OCI-LY3 (cell line): ENCODE data around the gene CERS6.

Experiments used
- EZH2phosphoT487 ChIP-seq: fragments of 200-600 bp; shearing (Covaris generic); IDR thresholded peaks from 2 replicates; pipeline ENCODE4 v1.6.1; 2018; ENCODE audit warnings: antibody characterized with exemption, mixed run types, low read depth
- TF ChIP-seq, protein P1 (sequence below): fragments of 200-600, 300-600 bp; sonication (generic); IDR thresholded peaks from 2 replicates; pipeline ENCODE4 v1.5.1; 2014; ENCODE audit warnings: antibody characterized with exemption, low read length, low read depth

DNA sequence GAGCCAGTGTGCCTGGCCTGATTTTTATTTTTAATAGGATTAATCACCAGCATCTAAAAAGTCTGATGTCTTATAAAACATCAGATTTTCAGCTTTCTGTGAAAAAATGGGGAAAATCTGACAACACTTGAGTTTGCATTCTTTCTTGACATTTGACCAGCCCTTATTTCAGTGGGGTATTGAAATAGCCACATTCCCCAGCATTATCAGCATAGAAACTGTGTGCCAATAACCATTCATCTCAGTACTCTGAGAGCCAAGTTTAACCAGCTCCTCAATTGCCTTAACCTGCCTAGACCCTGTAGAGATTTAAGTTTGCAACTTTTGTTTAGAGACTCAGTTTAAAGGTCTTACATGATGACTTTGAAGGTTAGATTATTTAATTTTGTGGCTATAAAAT is 155.0 kb downstream of the CERS6 start:
- TF ChIP-seq, protein P1, sequence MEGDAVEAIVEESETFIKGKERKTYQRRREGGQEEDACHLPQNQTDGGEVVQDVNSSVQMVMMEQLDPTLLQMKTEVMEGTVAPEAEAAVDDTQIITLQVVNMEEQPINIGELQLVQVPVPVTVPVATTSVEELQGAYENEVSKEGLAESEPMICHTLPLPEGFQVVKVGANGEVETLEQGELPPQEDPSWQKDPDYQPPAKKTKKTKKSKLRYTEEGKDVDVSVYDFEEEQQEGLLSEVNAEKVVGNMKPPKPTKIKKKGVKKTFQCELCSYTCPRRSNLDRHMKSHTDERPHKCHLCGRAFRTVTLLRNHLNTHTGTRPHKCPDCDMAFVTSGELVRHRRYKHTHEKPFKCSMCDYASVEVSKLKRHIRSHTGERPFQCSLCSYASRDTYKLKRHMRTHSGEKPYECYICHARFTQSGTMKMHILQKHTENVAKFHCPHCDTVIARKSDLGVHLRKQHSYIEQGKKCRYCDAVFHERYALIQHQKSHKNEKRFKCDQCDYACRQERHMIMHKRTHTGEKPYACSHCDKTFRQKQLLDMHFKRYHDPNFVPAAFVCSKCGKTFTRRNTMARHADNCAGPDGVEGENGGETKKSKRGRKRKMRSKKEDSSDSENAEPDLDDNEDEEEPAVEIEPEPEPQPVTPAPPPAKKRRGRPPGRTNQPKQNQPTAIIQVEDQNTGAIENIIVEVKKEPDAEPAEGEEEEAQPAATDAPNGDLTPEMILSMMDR: no peak
- no peak for TF ChIP-seq EZH2phosphoT487
